ENCODE results near the gene ZMIZ1.

Gene ZMIZ1

GRCh38 chr10:79088176-79088575 lies 19.4 kb downstream of the ZMIZ1 start:
- Histone ChIP-seq H3K4me3 (replicated peaks; ENCODE audit: low read depth, low read length) (no peak overlapping the region), H3K27me3 (replicated peaks; ENCODE audit: control insufficient read depth, insufficient read depth, low read length) (no peaks in the 10 kb centered on the region), H3K36me3 (ENCODE audit: control insufficient read depth, insufficient read depth, low read length) (no peaks in the 10 kb centered on the region)
- no peak for DNase-seq (ENCODE audit: extremely low read depth, insufficient read length)
- no peak for TF ChIP-seq CTCF (IDR thresholded peaks at IDR 0.05; ENCODE audit: insufficient read depth, low read length, poor library complexity, severe bottlenecking)

- Histone ChIP-seq H3K36me3 (ENCODE audit: control insufficient read depth, insufficient read depth, low read length) (no peaks in the 10 kb centered on the region), H3K4me3 (replicated peaks; ENCODE audit: low read depth, low read length) (no peak overlapping the region), H3K27me3 (replicated peaks; ENCODE audit: control insufficient read depth, insufficient read depth, low read length) (no peaks in the 10 kb centered on the region)
- no peak for DNase-seq (ENCODE audit: extremely low read depth, insufficient read length)
- TF ChIP-seq CTCF (IDR thresholded peaks at IDR 0.05; ENCODE audit: insufficient read depth, low read length, poor library complexity, severe bottlenecking): no peak
Measured at GRCh38 chr10:79088613-79089355, 20.0 kb downstream of the ZMIZ1 start.

- Histone ChIP-seq H3K4me3 (replicated peaks; ENCODE audit: low read depth, low read length) (no peak overlapping the region), H3K36me3 (ENCODE audit: control insufficient read depth, insufficient read depth, low read length) (no peaks in the 10 kb centered on the region), H3K27me3 (replicated peaks; ENCODE audit: control insufficient read depth, insufficient read depth, low read length) (no peaks in the 10 kb centered on the region)
- TF ChIP-seq CTCF (IDR thresholded peaks at IDR 0.05; ENCODE audit: insufficient read depth, low read length, poor library complexity, severe bottlenecking): no peak
- DNase-seq (ENCODE audit: extremely low read depth, insufficient read length): no peak
Measured at GRCh38 chr10:79089632-79090031, 20.9 kb downstream of the ZMIZ1 start.

- H3K27me3 ChIP-seq (replicated peaks; ENCODE audit: control insufficient read depth, insufficient read depth, low read length): no peaks in the 10 kb centered on the region
- no peaks in the 10 kb centered on the region for H3K36me3 ChIP-seq (ENCODE audit: control insufficient read depth, insufficient read depth, low read length)
- DNase-seq (ENCODE audit: extremely low read depth, insufficient read length): no peak
- no peak overlapping the region for H3K4me3 ChIP-seq (replicated peaks; ENCODE audit: low read depth, low read length)
- no peak for TF ChIP-seq CTCF (IDR thresholded peaks at IDR 0.05; ENCODE audit: insufficient read depth, low read length, poor library complexity, severe bottlenecking)
Measured at GRCh38 chr10:79090134-79090803, 21.5 kb downstream of the ZMIZ1 start.

GRCh38 chr10:79092292-79092896 lies 23.6 kb downstream of the ZMIZ1 start:
- H3K27me3 ChIP-seq (replicated peaks; ENCODE audit: control insufficient read depth, insufficient read depth, low read length): no peaks in the 10 kb centered on the region
- H3K36me3 ChIP-seq (ENCODE audit: control insufficient read depth, insufficient read depth, low read length): no peaks in the 10 kb centered on the region
- no peak for TF ChIP-seq CTCF (IDR thresholded peaks at IDR 0.05; ENCODE audit: insufficient read depth, low read length, poor library complexity, severe bottlenecking)
- no peak for DNase-seq (ENCODE audit: extremely low read depth, insufficient read length)
- no peak overlapping the region for H3K4me3 ChIP-seq (replicated peaks; ENCODE audit: low read depth, low read length)
